NCI-H446 treated with DMSO at 0.1 percent for 48 hours (cell line): ENCODE results near the gene SLC7A5.

Experiments used
- DNase-seq: peaks from one replicate; lab custom pipeline; 2025; lab: John Stamatoyannopoulos, UW

Gene SLC7A5

GRCh38 chr16:87846705-87847466 lies 22.4 kb downstream of the SLC7A5 start:
- DNase-seq = no peak

GRCh38 chr16:87845807-87846619 lies 23.3 kb downstream of the SLC7A5 start:
- DNase-seq = no peak

GRCh38 chr16:87845213-87845612 lies 24.1 kb downstream of the SLC7A5 start:
- no peak for DNase-seq

- DNase-seq = no peak
Measured at GRCh38 chr16:87844809-87845208, 24.5 kb downstream of the SLC7A5 start.

- no peak for DNase-seq
Measured at GRCh38 chr16:87844120-87844733, 25.1 kb downstream of the SLC7A5 start.

GRCh38 chr16:87843678-87844105 lies 25.6 kb downstream of the SLC7A5 start:
- DNase-seq = no peak

- no peak for DNase-seq
Measured at GRCh38 chr16:87842209-87842869, 27.0 kb downstream of the SLC7A5 start.

- no peak for DNase-seq
Measured at GRCh38 chr16:87841340-87842208, 27.7 kb downstream of the SLC7A5 start.

GRCh38 chr16:87840271-87840978 lies 28.9 kb downstream of the SLC7A5 start:
- no peak for DNase-seq

- DNase-seq = no peak
Measured at GRCh38 chr16:87839542-87840270, 29.6 kb downstream of the SLC7A5 start.

- no peak for DNase-seq
Measured at GRCh38 chr16:87838643-87839541, 30.4 kb downstream of the SLC7A5 start.

- no peak for DNase-seq
Measured at GRCh38 chr16:87837627-87838289, 31.5 kb downstream of the SLC7A5 start.

- DNase-seq = no peak
Measured at GRCh38 chr16:87836844-87837581, 32.3 kb downstream of the SLC7A5 start.

GRCh38 chr16:87836346-87836843 lies 32.9 kb downstream of the SLC7A5 start:
- no peak for DNase-seq

GRCh38 chr16:87835882-87836331 lies 33.4 kb downstream of the SLC7A5 start:
- DNase-seq = no peak

GRCh38 chr16:87834668-87835473 lies 34.4 kb downstream of the SLC7A5 start:
- DNase-seq = no peak
